GM12891 (cell line): ENCODE measurements around the gene STARD10.

Source experiments
- POLR2A ChIP-seq: IDR thresholded peaks from 2 replicates; pipeline ENCODE4 v1.6.1; 2011; ENCODE audit warnings: low read depth, low read length, control low read depth
- POLR2AphosphoS5 ChIP-seq: IDR thresholded peaks from 2 replicates; pipeline ENCODE4 v1.6.1; 2011; ENCODE audit warnings: low read depth, low read length, control low read depth
- POU2F2 ChIP-seq: IDR thresholded peaks from 2 replicates; pipeline ENCODE4 v1.6.1; 2011; ENCODE audit warnings: low read depth, mild to moderate bottlenecking, control low read depth, low read length, moderate library complexity
- SPI1 ChIP-seq: IDR thresholded peaks from 2 replicates; pipeline ENCODE4 v1.6.1; 2011; ENCODE audit warnings: low read depth, low read length, control low read depth
- TAF1 ChIP-seq: IDR thresholded peaks from 2 replicates; pipeline ENCODE4 v1.6.1; 2011; ENCODE audit warnings: low read depth, low read length, control low read depth

DNA sequence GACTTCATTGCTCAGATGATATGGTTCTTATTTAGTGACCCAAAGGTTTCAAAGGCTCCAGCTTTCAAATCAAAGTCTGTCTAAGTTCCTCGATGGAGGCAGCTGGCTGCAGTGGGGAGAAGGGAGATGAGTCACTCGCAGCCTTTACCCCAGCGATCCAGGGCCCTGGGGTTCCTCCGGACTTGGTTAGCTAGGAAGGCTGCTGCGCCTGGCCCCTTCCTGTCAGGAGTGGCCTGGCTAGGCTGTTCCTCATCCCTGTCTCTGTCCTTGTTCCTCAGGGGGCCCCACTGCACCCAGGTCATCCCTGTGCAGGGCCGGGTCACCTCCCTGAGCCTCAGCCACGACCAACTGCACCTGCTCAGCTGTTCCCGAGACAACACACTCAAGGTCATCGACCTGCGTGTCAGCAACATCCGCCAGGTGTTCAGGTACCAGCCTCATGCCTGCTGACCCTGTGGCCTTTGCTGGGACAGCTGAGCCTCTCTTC, 34.3 kb upstream of the STARD10 start:
- no peak for TF ChIP-seq POLR2AphosphoS5
- TF ChIP-seq POLR2A: peak; percentile 56
- TF ChIP-seq TAF1: no peak
- no peak for TF ChIP-seq SPI1
- no peak for TF ChIP-seq POU2F2
